ENCODE data around the gene CSK. TPM values are rescaled to one million over a fixed set of nuclear protein-coding genes. Genes with fewer than 3 reads are reported as not detected.
A peak's percentile ranks its signal among the peaks of the same experiment; 100 is the strongest.
"Not testable (repeated sequence)": the region's sequence is repeated elsewhere in the genome, so short reads cannot be mapped to it uniquely, and the experiment has no call there.

CSK gene
- polyA plus RNA-seq, 1 experiment = 25.3 TPM

DNA sequence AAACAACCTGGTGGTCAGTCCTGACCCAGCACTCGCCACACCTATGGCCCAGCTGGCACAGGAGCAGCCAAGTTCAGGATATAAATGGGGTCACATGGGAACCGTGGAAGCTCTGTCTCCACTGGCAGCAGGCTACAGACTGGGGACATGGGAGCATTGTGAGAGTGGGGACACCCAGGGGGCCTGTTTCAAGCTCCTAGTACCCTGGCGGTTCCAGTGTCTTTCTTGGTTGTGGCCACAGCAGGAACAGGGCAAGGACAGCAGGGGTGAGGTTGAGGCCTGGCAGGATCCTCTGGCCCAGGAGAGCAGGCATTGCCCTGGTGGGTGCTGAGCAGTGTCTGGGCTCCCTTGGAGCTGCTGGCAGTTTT, 1.9 kb downstream of the CSK start:
- CTCF ChIA-PET = interaction anchor here (1.0 to 9.2 kb wide), 14 partner anchors 10 to 174 kb away, joined by 3 to 137 read pairs (median 5); no protein-coding TSS in a partner anchor
- POLR2A ChIA-PET = no interaction called here

DNA sequence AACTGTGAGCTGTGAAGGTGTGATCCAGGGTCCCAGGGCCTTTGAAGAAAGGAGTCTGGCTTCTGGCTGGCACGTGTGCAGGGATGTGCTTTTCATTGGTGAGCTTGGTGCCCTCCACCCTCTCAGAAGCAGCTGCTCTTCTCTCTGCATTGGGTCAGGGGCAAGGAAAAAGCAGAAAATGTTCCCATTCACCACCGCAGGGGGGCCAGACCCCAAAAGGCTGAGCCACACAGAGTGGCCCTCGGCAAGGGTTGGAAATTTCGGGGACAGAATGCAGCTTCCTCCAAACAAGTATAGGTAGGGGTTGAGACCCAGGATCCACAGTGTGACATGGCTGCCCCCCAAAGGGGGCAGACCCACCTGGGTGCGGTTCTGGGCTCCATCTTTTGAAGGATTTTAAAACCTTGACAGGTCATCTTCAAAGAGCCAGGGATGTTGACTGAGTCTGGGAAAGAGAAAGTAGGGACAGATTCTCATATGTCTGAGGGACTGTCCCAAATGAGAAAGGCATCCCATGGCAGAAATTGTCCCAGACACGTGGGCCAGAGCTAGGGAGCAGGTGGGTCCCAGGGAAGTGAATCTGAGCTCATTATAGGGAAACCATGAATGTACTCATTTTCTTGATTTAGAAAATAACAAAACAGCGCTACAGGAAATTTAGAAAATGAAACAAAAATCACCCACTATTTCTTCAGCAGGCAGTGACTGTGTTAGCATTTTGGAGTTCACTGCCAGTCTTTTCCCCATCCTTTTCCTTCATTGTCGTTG, 2.7 kb downstream of the CSK start:
- ChIA-PET POLR2A (no interaction called here), CTCF (interaction anchor here (0.6 to 9.2 kb wide), 12 partner anchors 9 to 173 kb away, joined by 3 to 137 read pairs (median 4); no protein-coding TSS in a partner anchor)
- Histone ChIP-seq H3K36me3 (ENCODE audit: control insufficient read depth, insufficient read depth, low read length) (no peaks in the 10 kb centered on the region), H3K27me3 (ENCODE audit: control insufficient read depth, insufficient read depth, low read length) (no peaks in the 10 kb centered on the region), H3K4me3 (ENCODE audit: low read depth, low read length) (no peak overlapping the region)
- DNase-seq (ENCODE audit: low read depth) = no peak
- no peak for TF ChIP-seq CTCF (IDR thresholded peaks at IDR 0.05; ENCODE audit: insufficient read depth, low read depth, low read length)

More for the DNA sequence above, 1.9 kb downstream of the CSK start:
- Histone ChIP-seq H3K4me3 (ENCODE audit: low read depth, low read length) (peak overlapping the region; percentile 89; the same call in 1 of the 2 replicates), H3K27me3 (ENCODE audit: control insufficient read depth, insufficient read depth, low read length) (no peaks in the 10 kb centered on the region), H3K36me3 (ENCODE audit: control insufficient read depth, insufficient read depth, low read length) (no peaks in the 10 kb centered on the region)
- no peak for DNase-seq (ENCODE audit: low read depth)
- TF ChIP-seq CTCF (IDR thresholded peaks at IDR 0.05; ENCODE audit: insufficient read depth, low read depth, low read length) = no peak

GRCh38 chr15:74785194-74786032, 3.5 kb downstream of the CSK start:
- POLR2A ChIA-PET = no interaction called here
- Histone ChIP-seq H3K36me3 (ENCODE audit: control insufficient read depth, insufficient read depth, low read length) (no peaks in the 10 kb centered on the region), H3K4me3 (ENCODE audit: low read depth, low read length) (no peak overlapping the region), H3K27me3 (ENCODE audit: control insufficient read depth, insufficient read depth, low read length) (no peaks in the 10 kb centered on the region)
- no peak for TF ChIP-seq CTCF (IDR thresholded peaks at IDR 0.05; ENCODE audit: insufficient read depth, low read depth, low read length)
- CTCF ChIA-PET = interaction anchor here (1.1 to 9.2 kb wide), 8 partner anchors 9 to 166 kb away, joined by 3 to 137 read pairs (median 9); no protein-coding TSS in a partner anchor
- no peak for DNase-seq (ENCODE audit: low read depth)

- CTCF ChIA-PET = interaction anchor here (1.1 to 3.3 kb wide), 3 partner anchors 9 to 50 kb away, joined by 3 to 29 read pairs (median 13); no protein-coding TSS in a partner anchor
- POLR2A ChIA-PET; H3K4me3 ChIP-seq (ENCODE audit: low read depth, low read length); DNase-seq (ENCODE audit: low read depth); H3K27me3 ChIP-seq (ENCODE audit: control insufficient read depth, insufficient read depth, low read length); H3K36me3 ChIP-seq (ENCODE audit: control insufficient read depth, insufficient read depth, low read length): not testable (repeated sequence)
Measured at GRCh38 chr15:74786081-74786480, 4.2 kb downstream of the CSK start.

GRCh38 chr15:74786551-74787165, 4.8 kb downstream of the CSK start:
- DNase-seq (ENCODE audit: low read depth) = no peak
- POLR2A ChIA-PET = no interaction called here
- CTCF ChIA-PET = interaction anchor here (0.8 to 3.3 kb wide), 14 partner anchors 9 to 415 kb away, joined by 3 to 29 read pairs (median 5); no protein-coding TSS in a partner anchor
- H3K36me3 ChIP-seq (ENCODE audit: control insufficient read depth, insufficient read depth, low read length) = no peaks in the 10 kb centered on the region
- H3K4me3 ChIP-seq (ENCODE audit: low read depth, low read length) = no peak overlapping the region
- TF ChIP-seq CTCF (IDR thresholded peaks at IDR 0.05; ENCODE audit: insufficient read depth, low read depth, low read length) = no peak
- H3K27me3 ChIP-seq (ENCODE audit: control insufficient read depth, insufficient read depth, low read length) = no peaks in the 10 kb centered on the region
